RWPE2 (cell line): Measurements from ENCODE around the gene NIP7.

Source experiments
- ATAC-seq: fragments of 200-7000 bp; cut with Tn5 transposase; 3 replicates; pipeline ENCODE4 v1.9.1; 2021; ENCODE audit warnings: low read depth
- DNase-seq: peaks from one replicate; pipeline ENCODE4 v3.0.0-alpha.2; 2020; ENCODE audit warnings: low spot score
- H3K27ac ChIP-seq: fragments of 450-650 bp; 2 replicates; pipeline ENCODE4 v1.5.1; 2017; ENCODE audit warnings: mild to moderate bottlenecking; ENCODE audit not compliant: poor library complexity, severe bottlenecking
- H3K27me3 ChIP-seq: fragments of 250-450 bp; sonication (Bioruptor Pico); 2 replicates; pipeline ENCODE4 v1.5.1; 2021; ENCODE audit warnings: mild to moderate bottlenecking, moderate library complexity; ENCODE audit not compliant: insufficient read depth, poor library complexity, severe bottlenecking
- H3K36me3 ChIP-seq: fragments of 250-450 bp; sonication (Bioruptor Pico); 2 replicates; pipeline ENCODE4 v1.5.1; 2020; ENCODE audit warnings: low read depth, mild to moderate bottlenecking, moderate library complexity
- H3K4me1 ChIP-seq: fragments of 250-450 bp; sonication (Bioruptor Pico); 2 replicates; pipeline ENCODE4 v1.5.1; 2021; ENCODE audit warnings: mild to moderate bottlenecking, moderate library complexity; ENCODE audit not compliant: insufficient read depth, poor library complexity, severe bottlenecking
- H3K4me3 ChIP-seq: fragments of 250-450 bp; sonication (Bioruptor Pico); 2 replicates; pipeline ENCODE4 v1.5.1; 2021; ENCODE audit warnings: mild to moderate bottlenecking, moderate library complexity; ENCODE audit not compliant: severe bottlenecking
- H3K9me3 ChIP-seq: fragments of 250-450 bp; sonication (Bioruptor Pico); 2 replicates; pipeline ENCODE4 v1.5.1; 2021; ENCODE audit warnings: mild to moderate bottlenecking, moderate library complexity; ENCODE audit not compliant: severe bottlenecking
- TF ChIP-seq, protein P1 (sequence below): fragments of 450-650 bp; IDR thresholded peaks from one replicate; pipeline ENCODE4 v1.5.1; 2017; ENCODE audit warnings: mild to moderate bottlenecking, moderate library complexity; ENCODE audit not compliant: poor library complexity, severe bottlenecking

The NIP7 gene

GRCh38 chr16:69318177-69318910 is 21.2 kb upstream of the NIP7 start:
- Histone ChIP-seq H3K27me3 (no peaks in the 10 kb centered on the region), H3K27ac (no peak overlapping the region), H3K36me3 (peaks cover 93% of the 10 kb centered on the region), H3K9me3 (no peaks in the 10 kb centered on the region), H3K4me3 (no peak overlapping the region), H3K4me1 (no peaks in the 10 kb centered on the region)
- ATAC-seq (0 out of 3 replicates have a peak, but pooled peaks have one; percentile 16), DNase-seq (no peak)
- TF ChIP-seq, protein P1, sequence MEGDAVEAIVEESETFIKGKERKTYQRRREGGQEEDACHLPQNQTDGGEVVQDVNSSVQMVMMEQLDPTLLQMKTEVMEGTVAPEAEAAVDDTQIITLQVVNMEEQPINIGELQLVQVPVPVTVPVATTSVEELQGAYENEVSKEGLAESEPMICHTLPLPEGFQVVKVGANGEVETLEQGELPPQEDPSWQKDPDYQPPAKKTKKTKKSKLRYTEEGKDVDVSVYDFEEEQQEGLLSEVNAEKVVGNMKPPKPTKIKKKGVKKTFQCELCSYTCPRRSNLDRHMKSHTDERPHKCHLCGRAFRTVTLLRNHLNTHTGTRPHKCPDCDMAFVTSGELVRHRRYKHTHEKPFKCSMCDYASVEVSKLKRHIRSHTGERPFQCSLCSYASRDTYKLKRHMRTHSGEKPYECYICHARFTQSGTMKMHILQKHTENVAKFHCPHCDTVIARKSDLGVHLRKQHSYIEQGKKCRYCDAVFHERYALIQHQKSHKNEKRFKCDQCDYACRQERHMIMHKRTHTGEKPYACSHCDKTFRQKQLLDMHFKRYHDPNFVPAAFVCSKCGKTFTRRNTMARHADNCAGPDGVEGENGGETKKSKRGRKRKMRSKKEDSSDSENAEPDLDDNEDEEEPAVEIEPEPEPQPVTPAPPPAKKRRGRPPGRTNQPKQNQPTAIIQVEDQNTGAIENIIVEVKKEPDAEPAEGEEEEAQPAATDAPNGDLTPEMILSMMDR, result no peak

GRCh38 chr16:69318911-69319289 is 20.7 kb upstream of the NIP7 start:
- Histone ChIP-seq H3K36me3 (peaks cover 94% of the 10 kb centered on the region), H3K27me3 (no peaks in the 10 kb centered on the region), H3K4me3 (no peak overlapping the region), H3K9me3 (no peaks in the 10 kb centered on the region), H3K4me1 (no peaks in the 10 kb centered on the region), H3K27ac (no peak overlapping the region)
- TF ChIP-seq, protein P1, result no peak
- ATAC-seq (no peak), DNase-seq (no peak)

- no peaks in the 10 kb centered on the region for H3K9me3 ChIP-seq
- DNase-seq (no peak), ATAC-seq (no peak)
- H3K4me3 ChIP-seq, result no peak overlapping the region
- TF ChIP-seq, protein P1, result no peak
- no peak overlapping the region for H3K27ac ChIP-seq
- no peaks in the 10 kb centered on the region for H3K27me3 ChIP-seq
- H3K4me1 ChIP-seq, result no peaks in the 10 kb centered on the region
- peaks cover 94% of the 10 kb centered on the region for H3K36me3 ChIP-seq
Observed at GRCh38 chr16:69319381-69319780, 20.2 kb upstream of the NIP7 start.

- H3K9me3 ChIP-seq, result no peaks in the 10 kb centered on the region
- no peak overlapping the region for H3K27ac ChIP-seq
- no peaks in the 10 kb centered on the region for H3K4me1 ChIP-seq
- ATAC-seq (no peak), DNase-seq (no peak)
- peaks cover 94% of the 10 kb centered on the region for H3K36me3 ChIP-seq
- no peak overlapping the region for H3K4me3 ChIP-seq
- TF ChIP-seq, protein P1, result no peak
- H3K27me3 ChIP-seq, result no peaks in the 10 kb centered on the region
Observed at GRCh38 chr16:69319826-69320739, 19.5 kb upstream of the NIP7 start.
